SJSA1 (cell line): Measurements from ENCODE around the gene FAAP20. TPM values are rescaled to one million over a fixed set of nuclear protein-coding genes. Genes with fewer than 3 reads are reported as not detected.

Experiments used
- DNase-seq, 2 experiments: peaks; one replicate each; pipeline ENCODE4 v3.0.0-alpha.2; 2015 to 2020; ENCODE audit warnings: low spot score in 2 of 2, low read depth in 1 of 2
- H3K27ac ChIP-seq: fragments of 250-450 bp; sonication (Bioruptor Pico); 2 replicates; pipeline ENCODE4 v1.5.1; 2020; ENCODE audit warnings: mild to moderate bottlenecking, moderate library complexity
- H3K27me3 ChIP-seq: fragments of 250-450 bp; sonication (Bioruptor Pico); replicated peaks from 2 replicates; pipeline ENCODE4 v1.5.1; 2020; ENCODE audit warnings: mild to moderate bottlenecking, moderate library complexity
- H3K36me3 ChIP-seq: fragments of 250-450 bp; sonication (Bioruptor Pico); 2 replicates; pipeline ENCODE4 v1.5.1; 2020; ENCODE audit warnings: mild to moderate bottlenecking
- H3K4me1 ChIP-seq: fragments of 250-450 bp; sonication (Bioruptor Pico); replicated peaks from 2 replicates; pipeline ENCODE4 v1.6.1; 2021; ENCODE audit warnings: mild to moderate bottlenecking
- H3K4me3 ChIP-seq: fragments of 250-450 bp; sonication (Bioruptor Pico); 2 replicates; pipeline ENCODE4 v1.5.1; 2020; ENCODE audit warnings: mild to moderate bottlenecking
- H3K9me3 ChIP-seq: fragments of 250-450 bp; sonication (Bioruptor Pico); replicated peaks from 2 replicates; pipeline ENCODE4 v1.5.1; 2020; ENCODE audit warnings: mild to moderate bottlenecking
- total RNA-seq: library from RNA; depleted of rRNA; stranded (reverse); fragments of >200 nt; shearing (Covaris generic); gene quantifications from 2 replicates; pipeline ENCODE4 v1.2.3, GENCODE V29; 2014

Gene FAAP20
- total RNA-seq, 1 experiment from 2014 or later, result 39.2 TPM

- Histone ChIP-seq H3K36me3 (peaks cover 37% of the 10 kb centered on the region), H3K27ac (peak overlapping the region; percentile 100), H3K27me3 (no peaks in the 10 kb centered on the region), H3K4me1 (peaks cover 43% of the 10 kb centered on the region), H3K4me3 (peak overlapping the region; percentile 100), H3K9me3 (peaks cover 3% of the 10 kb centered on the region; the same call in 1 of the 2 replicates)
- peak in 1 of 2 experiments; percentile 47 for DNase-seq
Measured at GRCh38 chr1:2226525-2227345, 32.2 kb upstream of the FAAP20 start.

GRCh38 chr1:2224631-2225428 is 30.3 kb upstream of the FAAP20 start:
- no peak overlapping the region for H3K4me3 ChIP-seq
- no peaks in the 10 kb centered on the region for H3K27me3 ChIP-seq
- no peak overlapping the region for H3K27ac ChIP-seq
- H3K4me1 ChIP-seq, result peaks cover 24% of the 10 kb centered on the region
- DNase-seq, result no peak
- peaks cover 18% of the 10 kb centered on the region for H3K36me3 ChIP-seq
- peaks cover 3% of the 10 kb centered on the region; the same call in 1 of the 2 replicates for H3K9me3 ChIP-seq

- Histone ChIP-seq H3K4me3 (no peak overlapping the region), H3K36me3 (peaks cover 12% of the 10 kb centered on the region), H3K27ac (no peak overlapping the region), H3K4me1 (peaks cover 18% of the 10 kb centered on the region), H3K27me3 (no peaks in the 10 kb centered on the region), H3K9me3 (peaks cover 3% of the 10 kb centered on the region; the same call in 1 of the 2 replicates)
- no peak for DNase-seq
Measured at GRCh38 chr1:2224170-2224584, 29.6 kb upstream of the FAAP20 start.

- H3K4me3 ChIP-seq, result no peak overlapping the region
- no peak for DNase-seq
- H3K27me3 ChIP-seq, result no peaks in the 10 kb centered on the region
- no peak overlapping the region for H3K27ac ChIP-seq
- H3K9me3 ChIP-seq, result no peaks in the 10 kb centered on the region
- no peaks in the 10 kb centered on the region for H3K36me3 ChIP-seq
- H3K4me1 ChIP-seq, result peaks cover under 1% of the 10 kb centered on the region
Measured at GRCh38 chr1:2221271-2221670, 26.7 kb upstream of the FAAP20 start.

- H3K27ac ChIP-seq, result no peak overlapping the region
- H3K36me3 ChIP-seq, result no peaks in the 10 kb centered on the region
- no peak for DNase-seq
- H3K27me3 ChIP-seq, result no peaks in the 10 kb centered on the region
- peaks cover 30% of the 10 kb centered on the region for H3K4me1 ChIP-seq
- no peaks in the 10 kb centered on the region for H3K9me3 ChIP-seq
- no peak overlapping the region for H3K4me3 ChIP-seq
Measured at GRCh38 chr1:2216767-2217058, 22.1 kb upstream of the FAAP20 start.

GRCh38 chr1:2215909-2216766 is 21.6 kb upstream of the FAAP20 start:
- H3K27me3 ChIP-seq, result no peaks in the 10 kb centered on the region
- no peak for DNase-seq
- H3K4me3 ChIP-seq, result no peak overlapping the region
- H3K36me3 ChIP-seq, result no peaks in the 10 kb centered on the region
- no peaks in the 10 kb centered on the region for H3K9me3 ChIP-seq
- no peak overlapping the region for H3K27ac ChIP-seq
- H3K4me1 ChIP-seq, result peaks cover 30% of the 10 kb centered on the region

- H3K4me1 ChIP-seq, result peaks cover 30% of the 10 kb centered on the region
Measured at GRCh38 chr1:2215329-2215728, 20.8 kb upstream of the FAAP20 start.

GRCh38 chr1:2214541-2215241 is 20.1 kb upstream of the FAAP20 start:
- H3K36me3 ChIP-seq, result no peaks in the 10 kb centered on the region
- H3K4me3 ChIP-seq, result no peak overlapping the region

More at GRCh38 chr1:2215329-2215728, 20.8 kb upstream of the FAAP20 start:
- H3K27ac ChIP-seq, result no peak overlapping the region
- no peak overlapping the region for H3K4me3 ChIP-seq
- H3K36me3 ChIP-seq, result no peaks in the 10 kb centered on the region
- H3K9me3 ChIP-seq, result no peaks in the 10 kb centered on the region
- DNase-seq, result no peak
- no peaks in the 10 kb centered on the region for H3K27me3 ChIP-seq

GRCh38 chr1:2213576-2214505 is 19.3 kb upstream of the FAAP20 start:
- peak overlapping the region; percentile 98 for H3K27ac ChIP-seq
- no peak overlapping the region for H3K4me3 ChIP-seq
- no peaks in the 10 kb centered on the region for H3K36me3 ChIP-seq
- no peak for DNase-seq
- H3K9me3 ChIP-seq, result no peaks in the 10 kb centered on the region
- no peaks in the 10 kb centered on the region for H3K27me3 ChIP-seq
- peaks cover 31% of the 10 kb centered on the region for H3K4me1 ChIP-seq

More at GRCh38 chr1:2214541-2215241, 20.1 kb upstream of the FAAP20 start:
- H3K9me3 ChIP-seq, result no peaks in the 10 kb centered on the region
- no peak for DNase-seq
- peak overlapping the region; percentile 98 for H3K27ac ChIP-seq
- peaks cover 30% of the 10 kb centered on the region for H3K4me1 ChIP-seq
- H3K27me3 ChIP-seq, result no peaks in the 10 kb centered on the region

- Histone ChIP-seq H3K27ac (peak overlapping the region; percentile 98), H3K9me3 (no peaks in the 10 kb centered on the region), H3K4me1 (peaks cover 41% of the 10 kb centered on the region), H3K36me3 (no peaks in the 10 kb centered on the region), H3K4me3 (peak overlapping the region; percentile 25), H3K27me3 (no peaks in the 10 kb centered on the region)
- peak; percentile 96 to 97 for DNase-seq
Measured at GRCh38 chr1:2212532-2213491, 18.2 kb upstream of the FAAP20 start.

- Histone ChIP-seq H3K36me3 (no peaks in the 10 kb centered on the region), H3K27ac (peak overlapping the region; percentile 98), H3K9me3 (no peaks in the 10 kb centered on the region), H3K4me1 (peaks cover 47% of the 10 kb centered on the region), H3K4me3 (0 out of 2 replicates have a peak overlapping the region, but pooled peaks have one; percentile 4), H3K27me3 (no peaks in the 10 kb centered on the region)
- DNase-seq, result no peak
Measured at GRCh38 chr1:2212274-2212531, 17.6 kb upstream of the FAAP20 start.
